HG03457 (cell line): ENCODE data around the gene IGFBP3.

Source experiments
- ATAC-seq: cut with Tn5 transposase; IDR thresholded peaks from one replicate; pipeline ENCODE4 v1.9.1; 2021; ENCODE audit warnings: moderate number of reproducible peaks; ENCODE audit not compliant: unreplicated experiment

IGFBP3 gene

GRCh38 chr7:45893374-45893995 is 27.6 kb downstream of the IGFBP3 start:
- no peak for ATAC-seq

- ATAC-seq, result no peak
Observed at GRCh38 chr7:45892407-45893035, 28.6 kb downstream of the IGFBP3 start.

DNA sequence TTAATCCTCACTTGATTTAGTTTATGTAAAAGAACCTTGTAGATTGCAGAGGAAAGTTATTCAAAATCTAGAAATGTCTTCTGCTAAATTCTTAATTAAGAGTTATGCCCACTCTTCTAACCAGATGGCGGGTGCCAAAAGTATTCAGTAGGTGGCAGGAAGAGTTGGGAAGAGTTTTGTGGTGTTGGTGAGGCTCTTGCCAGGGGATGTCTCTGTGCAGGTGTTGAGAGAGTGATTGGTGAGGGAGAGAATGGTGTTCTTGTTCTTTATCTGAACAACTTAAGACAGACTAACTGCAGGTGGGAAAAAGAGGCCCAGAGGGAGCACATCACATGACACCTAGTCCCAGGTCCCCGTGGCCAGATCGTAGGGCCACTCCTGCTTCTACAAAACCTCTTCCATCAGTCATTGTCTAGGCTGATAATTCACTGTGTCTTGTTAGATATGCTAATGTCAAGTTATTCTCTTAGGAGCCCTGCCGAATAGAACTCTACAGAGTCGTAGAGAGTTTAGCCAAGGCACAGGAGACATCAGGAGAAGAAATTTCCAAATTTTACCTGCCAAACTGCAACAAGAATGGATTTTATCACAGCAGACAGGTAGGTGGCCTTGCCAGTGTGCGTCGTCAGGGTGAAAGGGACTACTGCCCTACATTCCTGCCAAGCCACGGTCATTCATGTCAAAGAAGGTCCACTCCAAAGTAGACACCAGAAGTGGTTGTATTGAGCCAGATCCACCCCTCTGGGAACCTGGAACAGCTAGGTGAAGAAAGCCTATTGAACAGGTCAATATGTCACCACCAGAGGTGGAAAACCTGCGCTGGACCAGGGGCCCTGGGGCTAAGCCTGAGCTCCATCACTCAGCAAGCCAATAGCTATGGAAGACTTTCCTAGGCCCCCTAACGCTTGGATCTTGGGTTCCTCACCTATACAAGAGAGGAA is 29.3 kb downstream of the IGFBP3 start:
- no peak for ATAC-seq

DNA sequence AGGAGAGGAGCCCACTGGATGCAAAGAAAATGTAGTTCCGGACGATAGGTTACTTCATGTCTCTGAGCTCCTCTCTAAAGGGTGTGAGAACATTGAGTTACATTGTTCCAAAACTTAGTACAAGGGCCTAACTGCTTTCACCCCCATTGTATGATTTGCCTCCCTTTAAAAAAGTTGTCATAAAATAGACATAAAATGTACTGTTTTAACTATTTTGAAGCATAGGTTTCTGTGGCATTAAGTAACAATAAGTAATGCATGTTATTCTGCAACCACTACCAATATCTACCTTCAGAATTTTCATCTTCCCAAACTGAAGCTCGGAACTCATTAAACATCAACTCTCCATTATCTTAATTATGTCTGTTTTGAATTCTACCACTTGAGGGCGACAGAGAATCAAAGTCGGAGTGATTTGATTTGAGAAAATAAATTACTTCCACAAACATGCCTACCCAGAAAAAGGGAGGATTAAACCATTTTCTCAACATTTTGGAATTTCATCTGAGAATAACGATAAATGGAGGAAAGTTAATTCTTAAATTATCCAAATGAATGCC is 30.1 kb downstream of the IGFBP3 start:
- ATAC-seq, result no peak

DNA sequence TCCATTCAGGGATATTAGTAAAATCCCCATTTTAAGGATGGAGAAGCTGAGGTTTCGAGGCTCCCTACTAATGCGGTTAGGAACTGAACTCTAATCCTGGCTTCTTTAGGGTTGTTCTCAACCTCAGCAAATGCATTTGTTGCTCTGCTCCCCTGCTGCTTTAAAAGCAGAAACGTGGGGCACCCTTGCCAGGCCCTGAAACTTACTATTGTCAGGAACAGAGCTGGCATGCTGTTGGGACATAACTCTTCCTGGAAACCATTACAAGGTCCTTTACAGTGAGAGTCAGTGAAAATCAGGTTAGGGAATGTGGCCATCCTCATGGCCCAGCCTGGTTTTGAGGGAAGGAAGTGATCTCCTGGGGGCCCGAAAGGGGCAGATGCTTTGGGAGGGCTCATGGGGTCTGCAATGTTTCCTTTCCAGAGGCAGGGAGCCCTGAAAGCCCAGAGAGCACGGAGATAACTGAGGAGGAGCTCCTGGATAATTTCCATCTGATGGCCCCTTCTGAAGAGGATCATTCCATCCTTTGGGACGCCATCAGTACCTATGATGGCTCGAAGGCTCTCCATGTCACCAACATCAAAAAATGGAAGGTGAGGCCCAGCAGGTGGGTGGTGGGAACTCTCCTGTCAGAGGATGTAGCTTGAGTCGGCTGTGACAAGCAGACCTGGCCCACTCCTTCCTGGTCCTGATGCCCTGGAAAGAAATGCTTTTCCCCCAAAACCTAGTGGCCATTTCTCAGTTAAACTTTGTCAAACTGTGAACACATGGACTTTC is 30.8 kb downstream of the IGFBP3 start:
- no peak for ATAC-seq

GRCh38 chr7:45889367-45890067 is 31.6 kb downstream of the IGFBP3 start:
- no peak for ATAC-seq

DNA sequence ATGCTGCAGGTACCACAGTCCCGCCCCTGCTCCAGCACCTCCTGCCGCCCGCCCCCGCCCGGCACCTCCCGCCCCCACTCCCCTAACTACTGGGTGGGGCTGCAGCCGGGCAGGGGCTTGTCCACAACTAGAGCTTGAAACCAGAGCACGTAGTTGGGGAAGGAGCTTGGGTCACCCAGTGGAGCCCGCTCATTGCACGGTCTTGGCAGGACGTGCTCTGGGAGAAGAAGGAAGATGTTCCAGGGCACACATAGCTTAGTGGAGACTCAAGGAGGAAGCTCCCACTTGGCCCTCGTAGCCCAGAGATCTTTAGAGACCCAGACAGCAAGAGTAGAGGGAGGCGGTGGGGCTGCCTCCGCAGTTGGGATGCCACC is 32.1 kb downstream of the IGFBP3 start:
- no peak for ATAC-seq

DNA sequence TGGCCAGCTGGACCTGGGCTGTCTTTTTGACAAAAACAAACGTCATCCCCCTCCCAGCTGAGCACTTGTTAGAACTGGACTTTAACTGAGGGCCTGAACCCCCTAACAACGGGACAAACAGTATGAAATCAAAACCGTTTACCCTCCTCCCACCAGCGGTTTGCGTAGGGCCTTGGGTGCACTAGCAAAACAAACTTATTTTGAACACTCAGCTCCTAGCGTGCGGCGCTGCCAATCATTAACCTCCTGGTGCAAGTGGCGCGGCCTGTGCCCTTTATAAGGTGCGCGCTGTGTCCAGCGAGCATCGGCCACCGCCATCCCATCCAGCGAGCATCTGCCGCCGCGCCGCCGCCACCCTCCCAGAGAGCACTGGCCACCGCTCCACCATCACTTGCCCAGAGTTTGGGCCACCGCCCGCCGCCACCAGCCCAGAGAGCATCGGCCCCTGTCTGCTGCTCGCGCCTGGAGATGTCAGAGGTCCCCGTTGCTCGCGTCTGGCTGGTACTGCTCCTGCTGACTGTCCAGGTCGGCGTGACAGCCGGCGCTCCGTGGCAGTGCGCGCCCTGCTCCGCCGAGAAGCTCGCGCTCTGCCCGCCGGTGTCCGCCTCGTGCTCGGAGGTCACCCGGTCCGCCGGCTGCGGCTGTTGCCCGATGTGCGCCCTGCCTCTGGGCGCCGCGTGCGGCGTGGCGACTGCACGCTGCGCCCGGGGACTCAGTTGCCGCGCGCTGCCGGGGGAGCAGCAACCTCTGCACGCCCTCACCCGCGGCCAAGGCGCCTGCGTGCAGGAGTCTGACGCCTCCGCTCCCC is 32.7 kb downstream of the IGFBP3 start, which contains the start of gene IGFBP1:
IGFBP1 (plus strand) TSS at position 304 of the 808 bp plus-strand sequence; CDS start at position 469, 165 bp downstream.
- ATAC-seq, result no peak

DNA sequence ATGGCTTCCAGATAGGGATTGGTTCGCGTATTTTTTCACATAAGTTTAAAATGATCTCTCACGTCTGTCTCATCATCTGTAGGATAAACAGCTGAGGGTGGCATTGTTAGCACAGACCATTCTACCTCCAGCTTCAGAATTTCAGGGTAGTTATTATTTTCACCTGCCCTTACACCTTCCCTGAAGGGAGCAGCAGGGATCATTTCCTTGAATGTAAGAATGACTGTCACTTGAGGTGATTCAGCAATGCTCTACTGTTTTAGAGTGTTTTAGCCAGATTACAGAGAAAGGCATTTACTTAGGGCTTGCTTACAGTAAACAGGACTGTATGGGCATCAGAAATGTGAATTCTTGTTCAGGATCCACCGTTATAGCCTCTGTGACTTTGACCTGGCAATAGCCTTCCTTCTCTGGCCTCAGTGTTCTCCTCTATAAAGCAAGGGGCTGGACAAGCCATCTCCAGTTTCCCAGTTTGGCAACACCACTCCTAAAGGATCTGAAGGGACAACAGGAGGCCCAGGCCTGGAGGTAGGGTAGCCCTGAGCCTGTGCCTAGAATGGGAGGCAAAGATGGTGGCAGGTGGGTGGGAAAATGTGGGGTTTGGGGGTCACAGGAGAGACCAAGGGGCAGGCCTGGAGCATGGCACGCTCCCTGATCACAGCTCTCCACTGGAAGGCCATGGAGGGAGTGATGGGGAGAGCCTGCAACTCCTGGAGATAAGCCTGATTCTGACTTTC is 34.0 kb downstream of the IGFBP3 start:
- ATAC-seq, result no peak

DNA sequence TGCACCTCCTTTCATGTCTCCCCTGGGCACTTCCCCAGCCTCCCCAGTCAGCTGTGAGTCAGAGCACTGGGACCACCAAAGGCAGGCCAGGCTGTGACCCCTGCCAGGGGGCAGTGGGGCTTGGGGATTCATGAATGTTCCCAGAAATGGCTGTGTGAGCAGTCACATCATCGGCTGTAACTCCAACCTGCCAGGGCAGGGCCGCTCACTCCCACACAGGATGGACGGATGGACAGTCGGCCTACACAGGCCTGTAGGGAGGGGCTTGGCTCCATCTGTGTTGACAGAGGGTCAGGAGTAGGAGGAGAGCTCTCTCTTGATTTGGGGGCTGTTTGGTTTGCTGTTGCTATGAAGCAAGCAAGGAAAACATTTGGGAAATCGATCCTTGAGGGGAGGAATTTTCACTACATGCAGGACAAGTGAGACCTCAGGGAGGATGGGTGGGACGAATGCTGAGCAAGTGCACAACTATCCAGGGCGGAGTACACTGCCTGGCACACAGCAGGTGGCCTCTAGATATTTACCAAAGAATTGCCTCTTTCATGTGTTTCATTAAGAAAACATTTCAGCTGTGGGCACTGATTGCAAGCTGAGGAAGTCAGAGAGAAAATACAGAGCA is 35.7 kb downstream of the IGFBP3 start:
- ATAC-seq, result no peak

DNA sequence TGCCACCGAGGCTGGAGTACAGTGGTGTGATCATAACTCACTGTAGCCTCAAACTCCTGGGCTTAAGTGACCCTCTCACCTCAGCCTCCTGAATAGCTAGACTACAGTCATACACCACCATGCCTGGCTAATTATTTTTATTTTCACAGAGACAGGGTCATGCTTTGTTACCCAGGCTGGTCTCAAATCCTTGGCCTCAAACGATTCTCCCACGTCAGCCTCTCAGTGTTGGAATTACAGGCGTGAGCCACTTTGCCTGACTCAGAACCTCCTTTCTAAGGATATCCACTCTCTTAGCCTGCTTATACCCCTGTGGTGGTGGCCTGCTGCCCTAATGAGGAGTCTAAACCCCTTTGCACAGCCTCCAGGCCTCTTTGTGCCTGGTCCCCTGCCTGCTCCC is 36.9 kb downstream of the IGFBP3 start:
- no peak for ATAC-seq

DNA sequence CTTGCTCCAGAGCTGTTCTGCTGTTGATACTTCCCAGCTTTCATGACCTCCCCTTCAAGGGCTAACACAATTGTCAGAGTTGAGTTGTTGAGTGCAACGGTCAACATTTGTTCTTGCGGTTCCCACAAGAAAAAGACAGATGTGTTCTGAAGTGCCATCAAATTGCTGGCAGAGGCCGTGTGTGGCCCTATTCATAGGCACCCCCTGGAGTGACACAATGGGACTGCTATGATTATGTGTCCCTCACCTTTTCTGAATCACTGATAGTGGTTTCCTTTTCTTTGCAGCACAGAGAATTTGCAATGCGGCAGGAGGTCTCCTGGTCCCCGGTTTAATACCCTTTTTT is 38.6 kb downstream of the IGFBP3 start:
- ATAC-seq, result no peak

- ATAC-seq, result no peak
Observed at GRCh38 chr7:45881759-45882464, 39.2 kb downstream of the IGFBP3 start.

GRCh38 chr7:45881280-45881758 is 39.8 kb downstream of the IGFBP3 start:
- no peak for ATAC-seq

DNA sequence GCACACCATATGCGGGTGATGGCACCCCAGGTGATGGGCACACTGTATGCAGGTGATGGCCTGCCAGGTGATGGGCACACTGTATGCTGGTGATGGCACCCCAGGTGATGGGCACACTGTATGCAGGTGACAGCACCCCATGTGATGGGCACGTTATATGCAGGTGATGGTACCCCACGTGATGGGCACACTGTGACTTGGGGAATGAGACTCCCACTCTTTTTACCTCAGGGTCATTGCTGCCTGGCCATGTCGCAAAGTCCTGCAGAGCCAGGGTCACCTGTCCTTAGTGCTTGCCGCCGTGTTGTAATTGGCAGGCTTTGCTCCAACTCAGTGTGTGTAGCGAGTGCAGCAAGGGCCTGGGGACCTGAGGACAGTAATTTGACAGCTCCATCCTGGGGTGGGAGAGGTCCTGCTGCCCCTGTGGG is 40.6 kb downstream of the IGFBP3 start:
- no peak for ATAC-seq

DNA sequence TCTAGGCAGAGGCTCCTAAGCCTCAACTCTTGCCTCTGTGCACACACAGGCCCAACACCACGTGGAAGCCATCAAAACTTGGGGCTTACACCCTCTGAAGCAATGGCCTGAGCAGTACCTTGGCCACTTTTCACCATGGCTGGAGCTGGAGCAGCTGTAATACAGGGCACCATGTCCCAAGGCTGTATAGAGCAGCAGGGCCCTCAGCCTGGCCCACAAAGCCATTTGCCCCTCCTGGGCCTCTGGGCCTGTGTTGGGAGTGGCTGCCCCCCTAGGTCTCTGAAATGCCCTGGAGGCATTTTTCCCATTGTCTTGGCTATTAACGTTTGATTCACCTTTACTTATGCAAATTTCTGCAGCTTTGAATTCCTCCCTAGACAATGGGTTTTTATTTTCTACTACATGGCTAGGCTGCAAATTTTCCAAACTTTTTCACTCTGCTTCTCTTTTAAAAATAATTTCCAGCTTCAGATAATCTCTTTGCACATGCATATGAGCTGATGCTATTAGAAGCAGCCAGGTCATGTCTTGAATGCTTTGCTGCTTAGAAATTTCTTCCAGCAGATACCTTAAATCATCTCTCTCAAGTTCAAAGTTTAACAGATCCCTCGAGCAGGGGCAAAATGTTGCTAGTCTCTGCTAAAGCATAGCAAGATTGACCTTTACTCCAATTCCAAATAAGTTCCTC is 42.5 kb downstream of the IGFBP3 start:
- no peak for ATAC-seq

DNA sequence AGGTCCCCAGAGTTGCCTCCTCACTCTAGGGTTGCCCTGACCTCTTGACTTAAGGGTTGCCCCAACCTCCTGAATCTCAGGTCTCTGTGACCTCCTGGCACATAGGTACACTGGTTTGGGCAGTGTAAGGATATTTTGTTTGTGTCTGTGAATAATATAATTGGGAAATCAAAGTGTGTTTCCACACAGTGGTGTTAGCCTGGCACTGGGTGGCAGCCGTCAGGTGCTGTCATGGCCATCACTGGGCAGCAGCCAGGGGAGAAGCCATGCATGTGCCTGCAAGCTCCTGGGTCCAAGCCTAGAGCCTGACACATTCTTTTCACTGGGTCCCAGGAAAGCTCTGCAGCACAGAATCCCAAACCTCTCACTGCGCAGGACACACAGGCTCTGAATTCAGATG is 44.6 kb downstream of the IGFBP3 start:
- no peak for ATAC-seq
